ENCODE data around the gene NINJ2. TPM values are rescaled to one million over a fixed set of nuclear protein-coding genes. Genes with fewer than 3 reads are reported as not detected.

Gene NINJ2
- total RNA-seq, 1 experiment from 2014 or later: 8.6 TPM

DNA sequence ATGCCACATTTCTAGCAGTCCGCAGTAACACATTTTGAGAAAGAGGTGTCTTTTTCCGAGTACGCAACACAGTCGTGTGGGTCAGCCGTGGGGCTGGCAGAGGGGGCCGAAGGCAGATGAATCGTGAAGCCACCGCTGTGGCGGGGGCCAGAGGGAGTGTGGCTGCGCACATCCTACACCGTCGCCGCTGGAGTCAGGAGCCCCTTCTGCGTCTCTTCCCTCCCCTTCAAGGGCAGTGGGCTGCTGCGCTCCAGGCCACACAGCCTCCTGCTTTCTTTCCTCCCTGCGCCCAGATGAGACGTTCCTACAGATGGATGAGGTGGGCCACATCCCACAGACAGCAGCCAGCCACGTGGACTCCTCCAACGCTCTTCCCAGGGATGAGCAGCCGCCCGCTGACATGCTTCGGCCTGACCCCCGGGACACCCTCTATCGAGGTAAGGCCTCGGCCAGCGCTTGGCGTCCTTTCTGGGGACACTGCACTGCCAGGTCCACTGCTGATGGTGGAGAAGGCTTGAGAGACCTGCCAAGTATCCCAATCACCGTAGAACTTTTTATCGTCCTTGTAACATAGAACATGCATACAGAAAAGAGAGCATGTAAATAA lies 113.7 kb downstream of the NINJ2 start:
- no peak for DNase-seq (ENCODE audit: low spot score)

DNA sequence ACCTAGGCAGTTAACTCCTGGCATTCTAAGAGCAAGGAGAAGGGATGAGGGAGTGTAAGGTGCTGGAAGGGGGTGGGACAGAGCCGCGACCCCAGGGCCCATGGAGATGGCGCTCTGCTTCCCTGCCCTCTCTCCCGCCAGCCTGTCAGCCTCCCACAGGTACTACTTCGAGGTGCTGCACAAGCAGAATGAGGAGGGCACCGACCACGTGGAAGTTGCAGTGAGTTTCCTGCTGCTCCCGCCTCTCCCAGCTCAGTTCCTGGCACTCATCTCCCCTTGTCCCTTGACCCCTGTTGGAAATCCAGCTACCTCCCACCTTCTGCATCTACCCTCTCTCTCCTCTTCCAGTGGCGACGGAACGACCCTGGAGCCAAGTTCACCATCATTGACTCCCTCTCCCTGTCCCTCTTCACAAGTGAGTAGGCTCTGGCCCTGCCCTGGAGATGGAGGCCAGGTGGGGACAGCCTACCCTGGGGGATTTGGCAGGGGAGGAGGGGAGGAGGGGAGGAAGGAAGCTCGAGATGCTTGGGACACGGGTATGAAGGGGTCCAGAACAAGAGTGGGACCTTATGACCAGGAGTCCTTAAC lies 115.3 kb downstream of the NINJ2 start:
- no peak for DNase-seq (ENCODE audit: low spot score)

DNA sequence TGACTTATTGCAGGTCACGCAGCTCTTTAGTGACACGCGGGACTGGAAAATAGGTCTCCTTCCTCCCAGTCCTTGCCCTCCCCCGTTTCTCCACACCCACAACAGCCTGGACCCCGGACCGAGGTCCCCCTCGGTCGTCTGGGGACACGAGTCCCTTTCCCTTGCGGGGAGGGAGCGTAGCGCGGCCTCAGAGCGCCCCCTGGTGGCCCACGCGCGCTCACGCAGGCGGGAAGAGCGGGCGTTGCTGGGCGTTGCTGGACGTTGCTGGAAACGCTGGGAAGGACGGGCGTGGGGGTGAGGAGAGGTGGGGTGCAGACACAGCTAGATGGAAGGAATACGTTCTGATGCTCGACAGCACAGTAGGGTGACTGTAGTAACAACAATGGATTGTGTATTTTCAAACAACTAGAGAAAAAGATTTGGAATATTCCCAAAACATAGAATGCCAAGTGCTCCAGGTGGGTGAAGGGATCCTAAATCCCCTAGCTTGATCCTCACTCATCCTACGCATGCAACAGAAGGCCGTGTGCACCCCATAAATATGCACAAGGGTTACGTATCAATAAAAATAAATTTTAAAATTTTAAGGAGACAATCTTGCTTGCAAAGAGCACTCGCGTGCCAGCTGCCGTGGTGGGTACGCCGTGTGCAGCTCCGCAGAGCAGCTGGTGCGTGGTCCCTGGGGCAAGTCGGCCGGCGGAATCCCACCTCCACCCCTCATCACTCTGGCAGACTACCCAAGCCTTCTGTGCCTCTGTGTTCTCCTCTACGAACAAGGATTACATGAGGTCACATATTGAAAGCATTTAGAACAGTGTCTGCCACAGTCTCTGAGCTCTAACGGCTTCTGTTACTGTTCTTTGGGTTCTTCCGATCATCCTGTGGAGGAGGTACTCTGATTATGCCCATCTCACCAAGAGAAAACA lies 116.1 kb downstream of the NINJ2 start:
- DNase-seq (ENCODE audit: low spot score): peak; percentile 77

DNA sequence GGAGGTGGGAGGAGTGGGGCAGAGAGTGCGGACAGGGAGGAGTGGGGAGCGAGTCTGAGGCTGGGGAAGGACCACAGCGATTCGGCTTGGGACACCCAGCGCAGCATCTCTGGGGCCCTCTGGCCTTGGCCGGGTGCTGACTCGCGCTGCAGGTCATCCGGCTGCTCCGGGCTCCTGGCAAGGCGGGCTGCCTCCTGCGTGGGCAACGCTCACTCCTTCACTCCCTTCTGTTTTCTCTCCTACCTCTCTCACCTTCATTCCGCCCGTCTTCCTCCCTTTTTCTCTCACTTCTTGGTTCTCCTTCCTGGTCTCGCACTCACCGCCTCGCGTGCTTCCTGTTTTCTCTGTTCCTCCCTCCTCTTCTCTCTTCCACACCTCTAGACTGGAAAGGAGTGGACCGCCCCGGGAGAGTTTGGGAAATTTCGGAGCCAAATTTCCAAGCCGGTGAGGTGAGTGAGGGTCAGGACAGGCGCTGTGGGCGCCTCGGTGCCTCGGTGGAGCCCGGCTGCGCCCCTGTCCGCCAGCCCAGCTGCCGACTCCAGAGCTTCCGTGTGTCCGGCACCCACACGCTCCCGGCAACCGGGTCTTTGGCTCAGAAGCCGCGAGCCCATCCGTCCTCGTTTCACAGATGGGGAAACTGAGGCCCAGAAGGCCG lies 116.9 kb downstream of the NINJ2 start:
- no peak for DNase-seq (ENCODE audit: low spot score)

DNA sequence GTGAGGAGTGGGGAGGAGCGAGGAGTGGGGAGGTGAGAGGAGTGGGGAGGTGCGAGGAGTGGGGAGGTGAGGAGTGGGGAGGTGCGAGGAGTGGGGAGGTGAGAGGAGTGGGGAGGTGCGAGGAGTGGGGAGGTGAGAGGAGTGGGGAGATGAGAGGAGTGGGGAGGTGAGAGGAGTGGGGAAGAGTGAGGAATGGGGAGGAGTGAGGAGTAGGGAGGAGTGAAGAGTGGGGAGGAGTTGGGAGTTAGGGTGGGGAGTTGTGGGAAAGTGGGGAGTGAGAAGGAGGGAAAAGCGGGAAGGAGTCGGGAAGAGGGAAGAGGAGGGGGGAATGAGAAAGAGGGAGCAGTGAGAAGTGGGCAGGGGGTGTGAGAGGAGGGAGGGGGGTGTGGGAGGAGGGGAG lies 117.4 kb downstream of the NINJ2 start:
- no peak for DNase-seq (ENCODE audit: low spot score)

DNA sequence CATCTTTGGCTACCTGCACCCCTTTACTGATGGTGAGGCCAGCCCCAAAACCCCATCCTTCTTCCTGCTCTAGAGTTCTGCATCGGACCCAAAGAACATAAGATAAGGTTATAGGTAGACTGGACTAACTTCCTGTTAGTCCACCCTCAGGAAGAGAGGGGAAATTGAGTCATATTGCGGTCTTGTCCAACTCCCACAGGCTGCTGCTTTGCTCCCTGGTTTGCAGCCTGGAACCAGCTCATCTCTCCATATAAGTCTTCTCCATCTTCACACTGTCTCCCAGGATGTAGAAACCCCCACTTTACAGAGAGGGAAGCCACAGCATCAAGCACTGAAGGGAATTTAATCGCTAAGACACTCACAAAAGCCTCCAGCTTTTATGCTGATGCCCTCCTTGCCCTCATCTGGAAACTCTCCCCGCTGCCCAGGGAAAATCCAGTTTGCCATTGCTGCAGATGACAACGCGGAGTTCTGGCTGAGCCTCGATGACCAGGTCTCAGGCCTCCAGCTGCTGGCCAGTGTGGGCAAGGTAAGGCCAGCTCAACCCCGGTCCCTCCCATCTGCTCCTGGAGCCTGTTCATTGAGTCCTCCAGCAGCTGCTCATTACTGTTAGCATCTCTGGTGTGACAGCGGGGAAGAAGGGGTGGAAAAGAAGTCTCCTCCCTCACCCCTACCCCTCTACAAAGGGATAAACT lies 118.2 kb downstream of the NINJ2 start:
- DNase-seq (ENCODE audit: low spot score): no peak

DNA sequence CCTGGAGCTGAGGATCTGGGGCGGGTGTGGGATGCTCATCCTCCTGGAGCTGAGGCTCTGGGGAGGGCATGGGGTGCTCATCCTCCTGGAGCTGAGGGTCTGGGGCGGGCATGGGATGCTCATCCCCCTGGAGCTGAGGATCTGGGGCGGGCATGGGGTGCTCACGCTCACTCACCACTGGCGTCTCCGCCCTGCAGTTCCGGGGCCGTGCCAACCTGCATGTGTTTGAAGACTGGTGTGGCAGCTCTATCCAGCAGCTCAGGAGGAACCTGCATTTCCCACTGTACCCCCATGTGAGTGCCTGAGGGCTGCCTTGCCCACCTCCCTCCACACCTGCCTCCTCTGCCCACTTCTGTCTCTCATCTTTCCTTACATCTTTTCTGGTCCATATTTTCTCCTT lies 119.1 kb downstream of the NINJ2 start:
- no peak for DNase-seq (ENCODE audit: low spot score)

DNA sequence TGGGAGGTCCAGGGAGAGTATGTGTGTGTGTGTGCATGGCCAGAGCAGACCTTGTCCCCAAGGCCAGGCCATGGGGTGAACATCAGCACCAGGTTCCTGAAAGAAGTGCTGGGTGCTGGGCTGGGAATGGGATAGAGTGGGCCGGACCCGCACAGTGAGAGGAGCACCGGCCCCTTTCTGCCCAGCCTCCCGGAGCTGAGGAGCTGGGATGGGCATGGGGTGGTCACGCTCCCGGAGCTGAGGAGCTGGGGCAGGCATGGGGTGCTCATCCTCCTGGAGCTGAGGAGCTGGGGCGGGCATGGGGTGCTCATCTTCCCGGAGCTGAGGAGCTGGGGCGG lies 120.2 kb downstream of the NINJ2 start:
- no peak for DNase-seq (ENCODE audit: low spot score)

DNA sequence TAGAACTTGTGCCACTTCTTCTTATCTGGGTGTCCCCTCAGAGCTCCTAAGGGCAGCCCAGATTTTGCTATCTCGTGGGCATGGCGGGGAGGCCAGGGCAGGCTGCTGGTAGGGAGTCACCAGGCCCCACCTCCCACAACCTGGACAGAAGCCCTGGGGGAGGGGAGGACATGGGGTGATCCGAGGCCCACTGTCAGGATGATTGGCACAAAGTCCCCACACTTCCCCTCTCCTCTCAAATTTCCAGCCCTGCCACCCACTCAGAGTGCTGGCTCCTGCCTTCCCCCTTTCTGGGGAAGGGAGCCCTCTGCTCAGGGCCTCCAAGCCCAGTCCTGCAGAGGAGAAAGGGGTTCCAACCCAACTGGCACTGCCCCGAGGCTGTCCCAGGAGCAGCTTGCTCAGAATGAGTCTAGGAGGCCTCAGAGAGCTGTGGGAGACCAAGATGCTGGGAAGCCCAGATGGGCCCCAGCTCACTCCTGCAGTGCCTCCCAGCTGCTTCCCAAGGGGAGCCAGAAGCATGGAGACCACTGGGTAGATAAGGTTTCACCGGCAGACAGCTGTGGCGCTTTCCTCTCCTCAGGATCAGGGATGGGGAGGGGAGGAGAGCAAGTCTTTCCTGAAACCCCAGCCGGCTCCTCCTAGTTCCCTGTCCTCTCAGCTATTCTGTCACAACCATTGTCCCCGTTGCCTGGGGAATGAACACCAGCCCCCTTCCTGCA lies 120.7 kb downstream of the NINJ2 start:
- DNase-seq (ENCODE audit: low spot score): no peak

DNA sequence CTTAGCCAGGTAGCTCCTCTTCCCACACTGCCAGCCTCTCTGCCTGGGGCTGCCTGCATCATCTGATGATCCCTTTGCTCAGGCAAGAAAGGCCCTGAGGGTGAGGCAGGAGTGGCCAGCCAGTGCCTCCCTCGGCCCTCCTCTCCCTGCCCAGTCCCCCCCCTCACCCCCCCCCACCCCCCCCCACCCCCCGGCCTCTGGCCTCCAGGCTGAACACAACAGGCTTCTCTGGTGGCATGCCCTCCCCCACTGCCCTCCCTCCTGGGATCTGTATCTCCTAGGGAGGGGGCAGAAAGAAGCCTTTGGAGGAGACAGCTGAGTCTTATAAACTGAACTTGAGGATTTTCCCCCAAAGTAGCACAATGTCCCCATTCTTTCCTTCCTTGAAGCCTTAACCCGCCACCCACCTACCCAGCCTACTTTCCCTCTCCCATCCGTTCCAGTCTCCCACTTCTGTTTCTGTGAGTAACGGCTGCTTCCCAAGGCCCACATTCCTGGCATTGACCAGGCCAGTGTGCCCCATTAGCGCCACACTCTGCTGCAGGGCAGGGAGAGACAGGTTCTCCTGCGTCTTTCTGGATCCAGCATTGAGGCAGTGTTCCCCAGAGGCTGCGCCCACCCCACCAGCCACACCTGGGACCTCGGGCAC lies 121.4 kb downstream of the NINJ2 start:
- peak; percentile 20 for DNase-seq (ENCODE audit: low spot score)

DNA sequence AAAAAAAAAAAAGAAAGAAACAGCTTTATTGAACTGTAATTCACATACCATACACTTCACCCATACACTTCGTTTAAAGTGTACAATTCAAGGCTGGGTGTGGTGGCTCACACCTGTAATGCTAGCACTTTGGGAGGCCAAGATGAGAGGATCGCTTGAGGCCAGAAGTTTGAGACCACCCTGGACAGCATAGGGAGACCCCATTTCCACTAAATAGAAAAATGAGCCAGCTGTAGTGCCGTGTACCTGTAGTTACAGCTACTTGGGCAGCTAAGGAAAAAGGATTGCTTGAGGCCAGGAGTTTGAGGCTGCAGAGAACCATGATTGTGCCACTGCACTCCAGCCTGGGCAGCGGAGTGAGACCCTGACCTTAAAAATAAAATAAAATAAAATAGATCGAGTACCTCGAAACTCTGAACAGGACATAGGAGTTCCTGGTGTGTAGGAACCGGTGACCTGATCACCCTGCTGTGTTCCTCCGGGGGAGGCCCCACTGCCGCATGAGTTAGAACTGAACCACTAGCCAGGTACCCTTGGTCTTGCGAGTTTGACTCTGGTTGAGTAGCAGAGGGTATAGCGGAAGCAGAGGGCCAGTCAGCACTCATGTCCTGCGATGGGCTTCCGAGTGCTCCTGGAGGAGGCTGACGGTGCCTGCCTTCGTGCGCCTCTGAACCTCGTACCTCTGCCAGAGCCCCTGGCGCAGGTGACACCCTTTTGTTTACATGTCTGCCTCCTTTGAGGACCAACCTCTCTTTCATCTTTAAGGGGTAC lies 123.5 kb downstream of the NINJ2 start:
- DNase-seq (ENCODE audit: low spot score): no peak

DNA sequence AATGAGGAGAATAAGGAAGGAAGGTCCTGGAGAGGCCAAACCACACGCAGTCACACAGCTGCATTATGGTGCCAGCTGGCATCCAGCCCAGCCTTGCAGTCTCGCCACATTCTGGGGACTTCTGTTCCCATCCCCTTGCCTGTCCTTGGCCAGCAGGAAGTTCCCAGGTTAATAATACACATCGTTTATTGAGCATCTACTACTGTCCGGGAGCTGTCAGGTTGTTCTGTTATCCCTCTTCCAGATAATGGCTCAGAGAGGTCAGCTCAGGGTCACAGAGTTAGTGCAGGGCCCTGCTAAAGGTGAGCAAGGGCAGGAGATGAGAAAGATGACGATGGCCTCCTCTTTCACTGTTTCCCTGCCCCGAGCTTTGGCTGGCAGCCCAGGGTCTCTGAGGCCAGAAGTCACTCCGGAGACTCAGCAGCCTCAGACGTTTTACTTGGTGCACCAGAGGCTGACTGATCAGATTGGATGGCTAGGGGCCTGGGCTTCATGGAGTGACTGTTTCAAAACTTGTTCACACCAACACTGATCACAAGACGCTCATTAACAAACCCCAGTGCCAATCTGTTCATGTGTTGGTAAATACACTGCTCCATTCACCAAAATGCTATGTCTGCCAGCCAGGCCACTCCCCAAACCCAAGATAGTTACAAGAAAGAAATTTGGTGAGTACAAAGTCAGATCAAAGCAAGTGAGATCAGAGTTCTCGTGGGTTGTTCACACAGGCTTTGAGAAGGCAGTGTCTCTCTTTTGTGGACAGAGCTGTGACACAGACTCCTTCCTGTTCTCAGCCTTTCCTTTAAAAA lies 124.3 kb downstream of the NINJ2 start:
- peak; percentile 97 for DNase-seq (ENCODE audit: low spot score)

DNA sequence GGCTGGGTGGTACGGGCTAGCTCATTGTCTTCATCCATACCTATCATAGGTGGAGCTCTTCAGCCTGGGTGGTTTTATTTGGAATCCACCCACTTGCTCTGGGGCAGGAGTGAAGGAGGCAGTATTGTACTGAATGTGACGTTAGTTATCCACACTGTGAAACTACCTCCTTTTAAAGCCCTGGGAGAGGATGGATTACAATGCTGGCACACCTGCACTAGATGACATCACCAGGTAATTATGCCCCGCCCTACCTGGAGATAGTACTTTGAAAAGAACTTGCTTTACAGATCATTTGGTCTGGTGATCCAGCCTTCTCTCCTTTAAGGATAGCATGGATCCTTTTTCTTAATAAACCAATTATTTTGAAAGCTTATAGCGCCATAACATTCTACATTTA lies 125.5 kb downstream of the NINJ2 start:
- peak; percentile 95 for DNase-seq (ENCODE audit: low spot score)

DNA sequence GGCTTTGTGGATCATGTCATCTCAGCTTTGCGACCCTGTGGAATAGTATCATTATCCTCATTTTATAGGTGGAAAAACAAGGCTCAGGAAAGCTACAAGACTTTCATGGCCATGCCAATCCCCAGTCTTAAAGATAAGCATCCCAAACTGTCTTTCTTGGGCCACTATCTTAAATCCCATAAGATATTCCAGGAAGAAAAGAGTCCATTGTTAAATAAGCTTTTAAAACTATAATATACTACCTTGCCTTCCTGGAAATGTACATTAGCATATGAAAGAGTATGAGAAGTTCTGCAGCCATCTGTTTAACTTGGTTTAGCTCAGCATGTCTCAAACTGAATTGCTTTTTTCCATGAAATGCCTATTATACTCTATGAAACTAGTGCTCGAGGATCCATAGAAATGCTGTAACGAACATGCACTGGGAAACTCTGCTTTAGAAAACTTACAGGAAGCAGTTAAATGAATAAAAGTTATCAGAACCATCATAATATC lies 126.4 kb downstream of the NINJ2 start:
- DNase-seq (ENCODE audit: low spot score): peak; percentile 41

DNA sequence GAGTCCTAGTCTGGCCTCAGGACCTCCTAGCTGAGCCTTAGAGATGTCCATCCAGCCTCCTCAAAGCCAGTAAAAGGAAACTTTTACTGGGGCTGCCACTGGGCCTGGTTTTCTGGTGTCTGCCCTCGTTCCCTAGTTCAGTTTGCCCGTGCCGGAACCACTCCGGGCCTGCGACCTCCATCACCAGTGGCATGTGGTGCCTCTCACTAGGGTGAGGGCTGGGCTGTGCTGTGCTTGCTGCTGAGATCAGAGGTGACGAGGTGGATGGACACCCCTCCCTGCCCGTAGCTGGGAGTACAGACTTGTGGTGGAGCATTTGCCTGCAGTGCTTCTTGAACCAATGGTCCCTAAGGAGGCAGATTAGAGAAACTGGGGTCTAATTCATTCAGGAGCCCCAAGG lies 127.8 kb downstream of the NINJ2 start:
- DNase-seq (ENCODE audit: low spot score): no peak

DNA sequence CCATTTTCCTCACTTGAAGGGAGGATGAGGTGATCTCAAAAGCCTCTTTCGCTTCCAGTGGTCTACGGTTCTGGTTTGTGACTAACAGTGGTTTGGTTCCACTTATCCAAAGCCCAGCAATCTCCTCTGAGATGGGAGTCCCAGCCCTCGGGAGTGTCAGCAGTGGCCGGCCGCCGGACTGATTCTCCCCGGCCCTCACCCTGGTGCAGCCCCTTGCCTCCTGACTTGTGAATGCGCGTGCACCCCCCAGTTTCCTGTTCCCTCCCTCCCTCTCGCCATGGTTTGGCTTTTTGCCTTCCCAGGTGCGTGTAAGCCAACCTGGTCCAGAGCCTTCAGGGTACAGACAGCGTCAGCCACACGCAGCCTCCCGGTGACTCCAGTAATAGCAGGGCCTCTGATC lies 129.0 kb downstream of the NINJ2 start:
- DNase-seq (ENCODE audit: low spot score): no peak

DNA sequence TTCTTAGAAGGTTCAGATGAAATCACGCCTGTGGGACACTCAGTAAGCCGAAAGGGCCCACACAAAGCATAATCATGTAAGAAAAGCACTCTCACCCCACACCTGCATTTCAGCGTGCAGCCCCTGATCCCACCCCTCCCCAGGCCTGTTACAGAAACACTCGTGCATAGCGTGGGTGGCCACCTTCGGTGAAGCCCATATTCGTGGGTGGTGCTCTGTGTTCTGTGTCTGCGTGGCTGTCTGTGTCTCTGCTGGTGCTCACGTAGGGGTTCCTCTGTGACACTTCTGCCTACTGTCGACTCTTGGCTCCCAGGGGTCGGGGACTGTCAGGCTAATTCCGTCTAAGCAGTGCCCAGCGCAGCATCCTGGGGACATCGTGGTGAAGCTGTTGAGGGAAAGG lies 129.5 kb downstream of the NINJ2 start:
- no peak for DNase-seq (ENCODE audit: low spot score)

DNA sequence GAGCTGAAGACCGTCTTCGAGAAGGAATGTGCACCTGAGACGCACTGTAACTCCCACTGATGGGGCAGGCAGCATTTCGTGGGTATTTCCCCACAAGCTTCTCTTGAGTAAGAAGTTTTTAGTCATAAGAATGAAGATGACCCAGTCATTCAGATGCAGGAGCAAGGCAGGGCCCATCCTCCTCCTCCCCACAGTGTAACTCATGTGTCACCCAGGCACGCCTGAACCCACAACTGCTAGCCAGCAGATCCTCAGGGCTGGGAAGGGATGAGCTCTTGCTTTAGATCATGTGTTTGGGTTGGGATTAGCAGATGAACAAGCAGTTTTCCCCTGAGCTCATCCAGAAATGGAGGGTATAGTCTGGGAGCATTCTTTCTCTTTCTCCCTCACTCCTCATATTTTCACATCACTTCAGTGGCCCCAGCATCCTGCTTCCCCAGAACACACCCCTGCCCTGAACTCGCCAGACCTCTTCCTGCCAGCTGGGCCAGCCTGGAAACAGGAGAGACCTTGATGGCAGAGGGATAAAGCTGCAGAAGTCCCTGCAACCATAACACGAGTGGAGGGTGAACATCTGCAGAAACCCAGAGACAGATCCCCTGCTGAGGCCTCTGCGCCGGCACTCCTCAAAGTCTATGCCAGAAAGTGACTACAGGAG lies 130.2 kb downstream of the NINJ2 start:
- DNase-seq (ENCODE audit: low spot score): no peak

Data from HT-29 (cell line).